ENCODE data around the gene KIF21A.

KIF21A gene

DNA sequence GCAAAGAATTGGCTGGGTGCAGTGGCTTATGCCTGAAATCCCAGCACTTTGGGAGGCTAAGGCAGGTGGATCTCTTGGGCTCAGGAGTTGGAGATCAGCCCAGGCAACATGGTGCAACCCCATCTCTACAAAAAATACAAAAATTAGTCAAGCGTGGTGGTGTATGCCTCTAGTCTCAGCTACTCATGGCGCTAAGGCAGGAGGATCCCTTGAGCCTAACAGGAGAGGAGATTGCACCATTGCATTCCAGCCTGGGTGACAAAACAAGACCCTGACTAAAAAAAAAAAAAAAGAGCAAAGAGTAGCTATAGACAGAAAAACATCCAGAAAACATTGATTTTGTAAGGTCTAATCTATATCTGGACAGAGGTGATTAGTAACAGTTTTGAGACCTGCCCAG is 25.0 kb downstream of the KIF21A start:
- TF ChIP-seq, protein P1, sequence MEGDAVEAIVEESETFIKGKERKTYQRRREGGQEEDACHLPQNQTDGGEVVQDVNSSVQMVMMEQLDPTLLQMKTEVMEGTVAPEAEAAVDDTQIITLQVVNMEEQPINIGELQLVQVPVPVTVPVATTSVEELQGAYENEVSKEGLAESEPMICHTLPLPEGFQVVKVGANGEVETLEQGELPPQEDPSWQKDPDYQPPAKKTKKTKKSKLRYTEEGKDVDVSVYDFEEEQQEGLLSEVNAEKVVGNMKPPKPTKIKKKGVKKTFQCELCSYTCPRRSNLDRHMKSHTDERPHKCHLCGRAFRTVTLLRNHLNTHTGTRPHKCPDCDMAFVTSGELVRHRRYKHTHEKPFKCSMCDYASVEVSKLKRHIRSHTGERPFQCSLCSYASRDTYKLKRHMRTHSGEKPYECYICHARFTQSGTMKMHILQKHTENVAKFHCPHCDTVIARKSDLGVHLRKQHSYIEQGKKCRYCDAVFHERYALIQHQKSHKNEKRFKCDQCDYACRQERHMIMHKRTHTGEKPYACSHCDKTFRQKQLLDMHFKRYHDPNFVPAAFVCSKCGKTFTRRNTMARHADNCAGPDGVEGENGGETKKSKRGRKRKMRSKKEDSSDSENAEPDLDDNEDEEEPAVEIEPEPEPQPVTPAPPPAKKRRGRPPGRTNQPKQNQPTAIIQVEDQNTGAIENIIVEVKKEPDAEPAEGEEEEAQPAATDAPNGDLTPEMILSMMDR (conservative IDR thresholded peaks at IDR 0.05; ENCODE audit: low read depth, low read length), result no peak
- DNase-seq (ENCODE audit: low read depth), result no peak
- H3K4me3 ChIP-seq (ENCODE audit: low read depth, low read length), result no peak overlapping the region

DNA sequence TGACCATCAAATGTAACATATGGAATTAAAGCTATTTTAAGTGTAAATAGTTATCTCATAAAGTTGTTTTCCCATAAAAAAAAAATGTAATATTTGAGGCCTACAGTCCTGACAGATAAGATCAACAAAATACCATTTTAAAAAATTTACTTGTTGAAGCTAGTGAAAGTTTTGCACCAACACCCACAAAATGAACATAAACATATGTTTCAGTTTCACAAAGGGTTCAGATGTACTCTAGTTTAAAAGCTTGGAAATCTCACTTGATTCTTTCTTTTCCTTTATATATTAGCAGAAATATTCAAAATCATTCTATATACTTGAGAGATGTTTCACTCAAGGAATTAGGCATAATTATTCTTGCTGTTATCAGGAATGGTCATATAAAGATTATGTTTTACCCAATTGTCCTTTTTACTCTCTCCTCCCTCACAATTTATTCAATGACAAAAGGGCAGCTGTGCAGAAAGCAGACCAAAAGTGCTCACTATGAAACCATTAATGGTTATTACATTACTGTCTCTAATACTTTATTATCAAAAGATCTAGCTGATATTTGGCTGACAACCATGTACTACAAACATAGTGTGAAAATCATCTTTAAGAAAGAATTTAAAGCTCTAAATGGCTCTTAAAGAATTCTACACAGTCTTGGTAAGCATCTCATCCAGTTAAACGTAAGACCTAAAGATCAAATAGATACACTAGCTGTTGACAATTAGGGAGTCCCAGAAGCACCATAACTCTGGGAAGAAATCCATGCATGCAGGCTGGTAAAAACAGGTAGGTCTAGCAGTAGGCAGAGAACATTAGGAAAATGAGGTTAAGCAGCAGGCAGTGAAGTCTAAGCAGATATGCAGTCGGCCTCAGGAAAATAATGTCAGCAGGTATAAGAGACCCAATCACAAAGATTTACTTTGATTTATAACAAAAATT is 28.8 kb downstream of the KIF21A start:
- TF ChIP-seq, protein P1 (conservative IDR thresholded peaks at IDR 0.05; ENCODE audit: low read depth, low read length), result no peak
- no peak for DNase-seq (ENCODE audit: low read depth)
- H3K4me3 ChIP-seq (ENCODE audit: low read depth, low read length), result no peak overlapping the region

DNA sequence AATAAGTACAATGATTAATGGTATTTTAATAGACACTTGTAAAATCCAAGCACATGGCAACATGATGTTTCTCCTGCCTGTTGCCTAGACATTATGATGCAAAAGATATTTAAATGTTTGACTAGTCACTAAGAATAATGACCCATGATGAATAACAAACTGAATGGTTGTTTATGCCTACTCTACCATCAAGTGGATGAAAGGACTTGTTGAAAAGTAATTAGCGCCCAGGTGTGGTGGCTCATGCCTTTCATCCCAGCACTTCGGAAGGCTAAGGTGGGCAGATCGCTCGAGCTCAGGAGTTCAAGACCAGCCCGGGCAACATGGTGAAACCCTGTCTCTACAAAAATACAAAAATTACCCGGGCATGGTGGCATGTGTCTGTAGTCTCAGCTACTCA is 30.7 kb downstream of the KIF21A start:
- no peak for DNase-seq (ENCODE audit: low read depth)

DNA sequence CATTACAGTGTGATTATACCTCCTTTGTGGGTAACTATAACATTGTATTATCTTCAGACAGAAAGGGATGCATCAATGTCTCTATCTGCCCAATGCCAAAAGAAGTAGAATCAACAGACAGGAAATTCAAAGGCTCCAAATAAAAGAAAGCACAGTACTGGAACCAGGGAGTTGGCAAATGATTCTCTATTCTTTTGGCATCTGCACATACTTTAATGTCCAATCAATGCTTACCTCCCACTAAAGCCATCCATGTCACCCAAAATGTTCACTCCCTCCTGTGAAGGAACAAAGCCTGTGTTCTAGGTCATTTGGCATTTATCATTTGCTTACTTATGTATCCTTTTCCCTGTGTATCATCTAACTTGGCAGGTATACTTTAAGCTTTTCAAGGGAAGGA is 36.7 kb downstream of the KIF21A start:
- TF ChIP-seq, protein P1 (conservative IDR thresholded peaks at IDR 0.05; ENCODE audit: low read depth, low read length), result no peak
- DNase-seq (ENCODE audit: low read depth), result no peak
- H3K4me3 ChIP-seq (ENCODE audit: low read depth, low read length), result no peak overlapping the region

More for the DNA sequence above, 30.7 kb downstream of the KIF21A start:
- no peak overlapping the region for H3K4me3 ChIP-seq (ENCODE audit: low read depth, low read length)
- TF ChIP-seq, protein P1 (conservative IDR thresholded peaks at IDR 0.05; ENCODE audit: low read depth, low read length), result no peak

DNA sequence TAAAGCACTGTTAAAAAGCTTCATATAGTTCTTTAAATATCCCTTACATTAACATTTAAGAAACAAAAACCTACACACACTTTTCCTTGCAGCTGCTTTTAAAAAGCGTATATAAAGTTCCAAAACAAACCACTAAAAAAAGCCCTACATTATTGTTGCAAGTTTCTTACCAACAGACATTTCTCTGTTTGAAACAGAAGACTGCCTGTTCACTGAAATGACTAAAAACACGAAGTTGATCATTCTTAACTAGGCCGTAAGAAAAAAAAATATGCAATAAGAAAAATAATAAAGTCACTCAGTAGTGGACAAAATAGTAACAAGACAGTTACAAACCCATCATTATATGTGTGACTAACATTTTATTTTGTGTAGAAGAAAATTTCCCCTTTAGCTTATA is 37.3 kb downstream of the KIF21A start:
- no peak for DNase-seq (ENCODE audit: low read depth)
- TF ChIP-seq, protein P1 (conservative IDR thresholded peaks at IDR 0.05; ENCODE audit: low read depth, low read length), result no peak

DNA sequence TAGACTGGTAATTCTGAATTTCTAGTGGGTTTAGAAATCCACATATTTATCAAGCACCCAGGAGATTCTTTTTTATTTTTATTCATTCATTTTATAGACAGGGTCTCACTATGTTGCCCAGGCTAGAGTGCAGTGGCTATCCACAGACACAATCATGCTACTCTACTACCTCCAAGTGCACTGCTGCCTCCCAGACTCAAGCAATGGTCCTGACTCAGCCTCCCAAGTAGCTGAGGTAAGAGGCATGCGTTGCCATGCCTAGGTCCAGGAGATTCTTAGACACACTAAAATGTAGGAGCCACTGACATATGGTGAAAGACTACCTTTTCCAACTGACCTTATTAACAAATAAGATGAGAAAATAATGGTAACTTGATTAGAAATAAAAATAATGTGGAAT is 38.9 kb downstream of the KIF21A start:
- no peak overlapping the region for H3K4me3 ChIP-seq (ENCODE audit: low read depth, low read length)
- TF ChIP-seq, protein P1 (conservative IDR thresholded peaks at IDR 0.05; ENCODE audit: low read depth, low read length), result no peak
- no peak for DNase-seq (ENCODE audit: low read depth)

More for the DNA sequence above, 37.3 kb downstream of the KIF21A start:
- no peak overlapping the region for H3K4me3 ChIP-seq (ENCODE audit: low read depth, low read length)

DNA sequence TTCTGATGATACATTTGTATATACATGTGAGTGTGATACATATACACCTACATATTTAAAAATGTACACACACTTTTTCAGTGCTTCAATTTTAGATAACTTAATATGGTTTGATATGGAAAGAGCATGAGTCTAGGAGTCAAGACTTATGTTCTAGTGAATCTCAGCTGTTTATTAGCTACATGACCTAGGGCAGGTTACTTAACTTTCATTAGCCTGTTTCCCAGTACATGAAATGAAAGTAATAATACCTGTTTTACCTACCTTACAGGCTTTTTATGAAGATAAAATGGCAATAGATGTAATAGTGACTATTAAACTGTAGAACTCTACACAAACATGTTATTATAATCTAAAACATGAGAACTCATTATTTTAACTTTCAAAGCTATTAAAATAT is 39.5 kb downstream of the KIF21A start:
- no peak for DNase-seq (ENCODE audit: low read depth)
- TF ChIP-seq, protein P1 (conservative IDR thresholded peaks at IDR 0.05; ENCODE audit: low read depth, low read length), result no peak

More for the DNA sequence above, 39.5 kb downstream of the KIF21A start:
- H3K4me3 ChIP-seq (ENCODE audit: low read depth, low read length), result no peak overlapping the region
